Measurements from ENCODE around the gene LGALS12.

The LGALS12 gene, protein sequence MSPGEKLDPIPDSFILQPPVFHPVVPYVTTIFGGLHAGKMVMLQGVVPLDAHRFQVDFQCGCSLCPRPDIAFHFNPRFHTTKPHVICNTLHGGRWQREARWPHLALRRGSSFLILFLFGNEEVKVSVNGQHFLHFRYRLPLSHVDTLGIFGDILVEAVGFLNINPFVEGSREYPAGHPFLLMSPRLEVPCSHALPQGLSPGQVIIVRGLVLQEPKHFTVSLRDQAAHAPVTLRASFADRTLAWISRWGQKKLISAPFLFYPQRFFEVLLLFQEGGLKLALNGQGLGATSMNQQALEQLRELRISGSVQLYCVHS

GRCh38 chr11:63505857-63506528, at the start of gene LGALS12:
Gene LGALS12, plus strand, starts transcription at chr11:63506084. Its CDS starts 375 bp downstream, at chr11:63506459.
- DNase-seq, result no peak

DNA sequence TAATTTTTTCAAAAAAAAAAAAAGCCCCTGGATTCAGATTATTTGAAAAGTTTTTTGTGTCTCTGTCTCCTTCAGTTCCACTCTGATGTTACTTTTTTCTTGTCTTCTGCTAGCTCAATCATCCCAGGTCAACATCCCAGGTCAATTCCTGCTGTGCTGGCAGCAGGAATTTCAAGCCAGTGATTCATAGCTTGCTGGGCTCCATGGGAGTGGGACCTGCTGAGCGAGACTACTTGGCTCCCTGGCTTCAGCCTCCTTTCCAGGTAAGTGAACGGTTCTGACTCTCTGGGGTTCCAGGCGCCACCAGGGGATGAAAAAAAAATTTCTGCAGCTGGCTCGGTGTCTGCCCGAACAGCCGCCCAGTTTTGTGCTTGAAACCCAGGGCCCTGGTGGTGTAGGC, 46.3 kb upstream of the LGALS12 start:
- no peak for DNase-seq

- no peak for DNase-seq
These were observed 43.7 kb upstream of the LGALS12 start for GRCh38 chr11:63462137-63462536.

- no peak for DNase-seq
These were observed 35.6 kb upstream of the LGALS12 start for GRCh38 chr11:63470311-63470710.

GRCh38 chr11:63472372-63472771, 33.5 kb upstream of the LGALS12 start:
- no peak for DNase-seq

GRCh38 chr11:63476618-63477017, 29.3 kb upstream of the LGALS12 start:
- DNase-seq, result no peak

GRCh38 chr11:63478896-63479295, 27.0 kb upstream of the LGALS12 start:
- DNase-seq, result peak; percentile 39

DNA sequence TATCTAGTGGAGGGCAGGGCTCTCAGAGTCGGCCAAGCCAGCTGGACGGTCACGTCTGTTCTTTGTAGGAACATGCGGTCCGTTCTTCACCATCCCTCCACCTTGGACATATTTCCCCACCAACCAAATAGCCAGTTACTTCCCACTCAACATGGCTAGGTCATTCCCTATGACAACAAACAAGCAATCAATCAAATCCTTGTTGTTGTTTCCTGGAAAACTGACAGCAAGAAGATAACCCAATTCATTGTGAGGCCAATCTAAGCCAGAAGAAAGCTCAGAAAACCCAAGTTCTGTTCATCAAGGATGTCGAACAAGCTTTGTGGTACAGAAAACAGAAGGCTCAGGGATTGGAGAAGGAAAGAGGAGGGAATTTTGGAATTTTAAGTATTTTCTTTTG, 25.8 kb upstream of the LGALS12 start:
- no peak for DNase-seq

GRCh38 chr11:63485777-63486176, 20.1 kb upstream of the LGALS12 start:
- DNase-seq, result no peak

GRCh38 chr11:63488789-63489188, 17.1 kb upstream of the LGALS12 start:
- DNase-seq, result no peak

- DNase-seq, result no peak
These were observed 16.0 kb upstream of the LGALS12 start for GRCh38 chr11:63489879-63490278.

DNA sequence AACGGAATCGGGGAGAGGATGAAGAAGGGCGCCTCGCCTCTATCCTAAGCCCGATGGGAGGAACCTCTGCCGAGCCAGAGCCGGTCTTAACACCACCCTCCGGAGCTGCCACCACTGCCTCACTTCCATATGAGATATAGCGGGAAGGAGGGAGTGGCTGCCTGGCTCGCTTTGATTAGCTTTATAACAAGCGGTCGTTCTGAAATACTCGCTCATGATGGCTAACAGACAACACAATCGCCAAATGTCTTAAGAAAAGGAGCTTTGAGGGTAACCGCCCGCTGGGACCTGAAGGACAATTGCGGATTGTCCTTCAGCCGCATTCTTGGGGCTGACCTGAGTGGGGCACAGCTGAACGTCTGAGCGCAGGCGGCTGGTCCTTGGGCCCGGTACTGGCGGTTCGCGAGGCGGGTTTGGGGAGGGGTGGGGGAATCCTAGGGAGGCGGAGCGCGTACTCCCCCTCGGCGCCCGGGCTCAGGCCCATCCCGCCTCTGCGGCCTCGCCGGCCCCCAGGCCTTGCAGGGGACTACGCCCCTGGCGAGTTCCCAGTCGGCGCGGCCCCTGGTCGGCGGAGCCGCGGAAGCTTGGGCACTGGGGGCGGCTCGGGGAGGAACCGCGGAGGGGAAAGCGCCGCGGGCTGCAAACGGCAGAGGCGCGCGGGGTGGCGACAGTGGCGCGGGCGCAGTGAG, 15.2 kb upstream of the LGALS12 start, which contains the start of gene PLAAT5:
PLAAT5 (minus strand) TSS at position 617 of the 689 bp plus-strand sequence; CDS start at position 484, 133 bp downstream.
- DNase-seq, result no peak

DNA sequence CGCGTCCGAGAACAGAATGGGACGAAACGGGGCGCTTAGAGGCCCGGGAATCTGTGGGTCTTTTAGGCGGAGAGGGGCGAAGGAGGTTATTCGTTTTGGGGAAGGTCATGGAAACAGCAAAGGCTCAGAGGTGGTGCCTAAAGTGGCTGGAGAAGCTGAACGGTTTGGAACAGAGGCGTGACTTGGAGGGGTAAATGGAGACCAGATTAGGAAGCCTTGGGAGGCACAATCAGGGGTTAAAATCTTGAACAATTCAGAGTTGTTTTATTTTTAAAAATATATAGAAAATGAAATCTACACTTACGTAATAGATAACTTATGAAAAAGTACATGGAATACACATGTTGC, 14.7 kb upstream of the LGALS12 start:
- no peak for DNase-seq

DNA sequence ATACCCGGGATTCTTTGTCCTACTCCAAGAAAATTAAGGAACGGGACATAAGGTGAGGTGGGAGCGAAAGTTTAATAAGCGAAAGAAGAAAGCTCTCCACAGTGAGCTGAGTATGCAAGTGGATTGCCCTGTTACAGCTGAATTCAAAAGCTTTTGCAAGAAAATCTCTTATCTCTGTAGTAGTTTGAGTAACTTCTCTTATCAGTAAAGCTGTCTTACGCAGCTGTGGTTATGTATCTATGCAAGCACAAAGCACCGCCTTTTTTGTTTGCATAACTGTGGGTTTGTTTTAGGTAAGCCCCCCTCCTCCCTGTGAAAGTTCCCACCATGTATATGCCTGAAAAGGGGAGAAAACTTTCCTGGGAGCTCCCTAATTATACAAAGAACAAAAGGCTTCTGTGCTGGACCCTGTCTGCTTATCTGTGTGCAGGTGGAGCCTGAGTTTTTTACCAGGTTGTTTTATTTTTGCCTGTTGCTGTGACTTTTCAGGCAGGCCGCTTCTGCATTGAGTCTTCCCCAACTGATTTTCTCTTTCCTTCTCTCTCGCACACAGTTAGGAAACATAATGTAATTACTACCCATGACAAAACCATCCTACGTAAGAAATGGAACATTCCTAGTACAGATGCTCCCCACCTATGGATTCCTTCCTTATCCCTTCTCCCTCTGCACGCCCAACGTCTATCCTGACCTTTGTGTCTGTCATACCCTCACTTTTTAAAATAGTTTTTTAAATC, 14.1 kb upstream of the LGALS12 start:
- no peak for DNase-seq

DNA sequence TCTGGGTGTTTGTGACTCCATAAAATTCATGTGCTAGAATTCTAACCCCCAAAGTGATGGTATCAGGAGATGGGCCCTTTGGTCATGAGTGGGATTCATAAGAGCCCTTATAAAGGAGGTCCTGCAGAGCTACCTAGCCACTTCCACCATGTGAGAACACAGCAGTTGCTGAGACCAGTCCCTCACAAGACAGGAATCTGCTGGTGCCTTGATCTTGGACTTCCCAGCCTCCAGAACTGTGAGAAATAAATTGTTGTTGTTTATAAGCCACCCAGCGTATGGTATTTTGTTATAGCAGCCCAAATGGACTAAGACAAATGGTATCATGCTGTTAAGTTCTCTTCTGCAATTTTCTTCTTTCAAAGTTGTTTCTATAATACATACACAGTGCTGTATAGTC, 13.4 kb upstream of the LGALS12 start:
- DNase-seq, result no peak

- DNase-seq, result no peak
These were observed 12.8 kb upstream of the LGALS12 start for GRCh38 chr11:63493127-63493526.

DNA sequence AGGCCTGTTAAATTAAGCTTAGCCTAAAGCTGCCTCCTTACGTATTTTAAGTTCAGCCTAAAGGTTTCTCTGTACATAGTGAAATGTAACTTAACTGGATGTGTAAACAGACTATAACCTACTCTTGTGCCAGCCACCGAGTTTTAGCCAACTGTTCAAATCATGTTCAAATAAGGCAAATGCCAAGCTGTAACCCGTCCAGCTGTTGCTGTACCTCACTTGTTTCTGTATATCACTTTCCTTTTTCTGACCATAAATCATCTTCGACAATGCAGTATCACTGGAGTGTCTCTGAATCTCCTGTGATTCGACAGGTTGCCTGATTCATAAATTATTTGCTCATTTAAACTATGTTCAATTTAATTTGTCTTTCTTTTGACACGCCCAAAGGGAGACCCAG, 10.9 kb upstream of the LGALS12 start:
- DNase-seq, result no peak

DNA sequence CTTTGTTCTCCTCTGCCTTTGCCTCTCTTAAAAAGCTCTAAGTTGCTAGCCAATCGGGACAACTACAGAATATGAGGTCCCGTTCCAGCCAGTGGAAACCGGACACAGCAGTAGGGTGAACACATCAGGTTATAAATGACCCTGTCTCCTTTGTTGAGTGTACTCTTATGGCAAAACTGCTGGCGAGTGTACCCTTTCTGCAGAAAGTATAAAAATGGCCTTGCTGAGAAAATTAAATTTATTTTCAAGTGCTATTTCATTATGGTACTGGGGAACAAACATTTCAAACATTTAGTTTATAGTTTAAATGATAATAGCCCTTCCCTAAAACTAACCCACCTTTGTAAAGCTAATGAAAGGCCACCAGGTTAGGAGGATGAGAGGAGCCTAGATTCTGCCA, 6.0 kb upstream of the LGALS12 start:
- no peak for DNase-seq

GRCh38 chr11:63501236-63501635, 4.6 kb upstream of the LGALS12 start:
- no peak for DNase-seq

- no peak for DNase-seq
These were observed 3.5 kb upstream of the LGALS12 start for GRCh38 chr11:63502252-63502820.

GRCh38 chr11:63503492-63503891, 2.4 kb upstream of the LGALS12 start:
- no peak for DNase-seq

- no peak for DNase-seq
These were observed 1.8 kb upstream of the LGALS12 start for GRCh38 chr11:63504054-63504453.

Data from NCI-H2029 (cell line).